ENCODE measurements around the gene IFITM5.

IFITM5 gene

GRCh38 chr11:285021-285893 lies 14.1 kb downstream of the IFITM5 start:
- in situ Hi-C loops (cut with MboI; ENCODE audit: low sequenced_read_pairs): no loop called here

DNA sequence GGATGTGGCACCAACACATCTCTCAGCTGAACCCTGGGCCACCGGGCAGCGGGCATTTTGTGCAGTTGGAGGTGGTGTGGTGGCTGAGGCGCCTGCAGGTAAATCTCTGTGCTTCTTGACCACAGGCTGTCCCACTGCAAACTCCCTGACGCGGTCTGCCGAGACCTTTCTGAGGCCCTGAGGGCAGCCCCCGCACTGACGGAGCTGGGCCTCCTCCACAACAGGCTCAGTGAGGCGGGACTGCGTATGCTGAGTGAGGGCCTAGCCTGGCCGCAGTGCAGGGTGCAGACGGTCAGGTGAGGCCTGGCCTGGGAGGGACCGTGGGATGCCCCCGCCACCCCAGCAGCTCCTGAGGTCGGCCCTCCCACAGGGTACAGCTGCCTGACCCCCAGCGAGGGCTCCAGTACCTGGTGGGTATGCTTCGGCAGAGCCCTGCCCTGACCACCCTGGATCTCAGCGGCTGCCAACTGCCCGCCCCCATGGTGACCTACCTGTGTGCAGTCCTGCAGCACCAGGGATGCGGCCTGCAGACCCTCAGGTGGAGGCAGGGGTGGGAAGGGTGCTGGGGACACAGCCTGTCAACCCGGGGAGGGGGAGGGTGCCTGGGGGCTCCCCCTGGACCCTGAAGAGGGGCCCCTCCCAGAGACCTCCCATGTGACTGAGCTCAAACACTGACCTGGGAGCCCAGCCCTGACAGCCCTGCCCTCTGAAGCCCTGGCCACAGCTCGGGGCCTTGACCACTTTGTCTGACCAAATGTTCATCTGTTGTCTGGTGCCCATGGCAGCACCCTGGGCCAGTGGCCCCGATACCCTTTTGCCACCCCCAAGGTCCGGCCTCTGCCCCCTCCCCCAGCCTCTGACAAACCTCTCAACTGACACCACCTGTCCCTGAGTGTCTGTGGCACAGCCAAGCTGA lies 15.0 kb downstream of the IFITM5 start:
- in situ Hi-C loops (cut with MboI; ENCODE audit: low sequenced_read_pairs): no loop called here

DNA sequence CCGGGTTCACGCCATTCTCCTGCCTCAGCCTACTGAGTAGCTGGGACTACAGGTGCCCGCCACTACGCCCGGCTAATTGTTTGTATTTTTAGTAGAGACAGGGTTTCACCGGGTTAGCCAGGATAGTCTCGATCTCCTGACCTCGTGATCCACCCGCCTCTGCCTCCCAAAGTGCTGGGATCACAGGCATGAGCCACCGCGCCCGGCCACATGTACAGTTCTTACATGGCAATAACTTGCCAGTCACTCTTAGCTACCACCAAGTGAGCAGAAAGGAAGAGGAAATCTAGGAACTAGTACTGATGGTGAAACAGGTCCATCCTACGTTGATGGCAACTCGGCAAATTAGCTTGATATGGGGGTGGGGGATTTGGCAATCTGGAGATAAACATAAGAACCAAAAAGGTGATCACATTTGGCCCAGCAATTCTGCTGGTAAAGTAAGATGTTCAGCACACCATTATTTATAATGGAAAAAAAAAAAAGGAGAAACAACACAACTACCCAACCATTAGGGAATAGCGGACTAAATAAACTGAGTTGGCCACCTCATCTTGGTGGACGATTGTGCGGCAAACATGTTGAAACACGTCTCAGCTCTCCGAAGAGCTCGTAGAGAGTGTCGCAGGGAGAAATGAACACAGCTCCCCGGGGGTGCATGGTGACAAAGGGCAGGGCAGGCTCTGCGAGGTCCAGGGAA lies 15.8 kb downstream of the IFITM5 start:
- in situ Hi-C loops (cut with MboI; ENCODE audit: low sequenced_read_pairs): no loop called here

- in situ Hi-C loops (cut with MboI; ENCODE audit: low sequenced_read_pairs): no loop called here
Measured at GRCh38 chr11:282630-283360, 16.5 kb downstream of the IFITM5 start.

GRCh38 chr11:282171-282570 lies 17.2 kb downstream of the IFITM5 start:
- in situ Hi-C loops (cut with MboI; ENCODE audit: low sequenced_read_pairs): no loop called here

DNA sequence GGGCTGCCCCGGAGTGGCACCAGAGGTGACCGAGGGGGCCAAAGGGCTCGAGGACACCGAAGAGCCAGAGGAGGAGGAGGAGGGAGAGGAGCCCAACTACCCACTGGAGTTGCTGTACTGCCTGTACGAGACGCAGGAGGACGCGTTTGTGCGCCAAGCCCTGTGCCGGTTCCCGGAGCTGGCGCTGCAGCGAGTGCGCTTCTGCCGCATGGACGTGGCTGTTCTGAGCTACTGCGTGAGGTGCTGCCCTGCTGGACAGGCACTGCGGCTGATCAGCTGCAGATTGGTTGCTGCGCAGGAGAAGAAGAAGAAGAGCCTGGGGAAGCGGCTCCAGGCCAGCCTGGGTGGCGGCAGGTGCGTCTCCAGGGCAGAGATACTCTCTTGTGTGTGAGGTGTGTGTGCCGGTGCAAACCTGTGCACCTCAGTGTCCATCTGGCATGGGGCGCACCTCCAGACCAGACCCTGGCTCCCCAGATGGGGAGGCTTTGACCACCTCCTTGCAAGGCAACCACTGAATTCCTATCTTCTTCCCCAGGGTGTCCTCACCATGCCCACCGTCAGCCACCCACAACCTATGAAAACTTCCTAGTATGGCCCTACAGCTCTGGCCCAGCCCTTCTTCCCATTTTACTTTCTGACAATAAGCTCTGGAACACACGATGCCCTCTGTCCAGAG lies 17.7 kb downstream of the IFITM5 start:
- in situ Hi-C loops (cut with MboI; ENCODE audit: low sequenced_read_pairs): no loop called here

DNA sequence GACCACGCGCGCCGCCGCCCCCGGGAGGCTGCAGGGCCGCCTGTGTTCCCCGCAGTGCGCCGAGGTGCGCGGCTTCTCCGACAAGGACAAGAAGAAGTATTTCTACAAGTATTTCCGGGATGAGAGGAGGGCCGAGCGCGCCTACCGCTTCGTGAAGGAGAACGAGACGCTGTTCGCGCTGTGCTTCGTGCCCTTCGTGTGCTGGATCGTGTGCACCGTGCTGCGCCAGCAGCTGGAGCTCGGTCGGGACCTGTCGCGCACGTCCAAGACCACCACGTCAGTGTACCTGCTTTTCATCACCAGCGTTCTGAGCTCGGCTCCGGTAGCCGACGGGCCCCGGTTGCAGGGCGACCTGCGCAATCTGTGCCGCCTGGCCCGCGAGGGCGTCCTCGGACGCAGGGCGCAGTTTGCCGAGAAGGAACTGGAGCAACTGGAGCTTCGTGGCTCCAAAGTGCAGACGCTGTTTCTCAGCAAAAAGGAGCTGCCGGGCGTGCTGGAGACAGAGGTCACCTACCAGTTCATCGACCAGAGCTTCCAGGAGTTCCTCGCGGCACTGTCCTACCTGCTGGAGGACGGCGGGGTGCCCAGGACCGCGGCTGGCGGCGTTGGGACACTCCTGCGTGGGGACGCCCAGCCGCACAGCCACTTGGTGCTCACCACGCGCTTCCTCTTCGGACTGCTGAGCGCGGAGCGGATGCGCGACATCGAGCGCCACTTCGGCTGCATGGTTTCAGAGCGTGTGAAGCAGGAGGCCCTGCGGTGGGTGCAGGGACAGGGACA lies 18.4 kb downstream of the IFITM5 start:
- in situ Hi-C loops (cut with MboI; ENCODE audit: low sequenced_read_pairs): no loop called here

DNA sequence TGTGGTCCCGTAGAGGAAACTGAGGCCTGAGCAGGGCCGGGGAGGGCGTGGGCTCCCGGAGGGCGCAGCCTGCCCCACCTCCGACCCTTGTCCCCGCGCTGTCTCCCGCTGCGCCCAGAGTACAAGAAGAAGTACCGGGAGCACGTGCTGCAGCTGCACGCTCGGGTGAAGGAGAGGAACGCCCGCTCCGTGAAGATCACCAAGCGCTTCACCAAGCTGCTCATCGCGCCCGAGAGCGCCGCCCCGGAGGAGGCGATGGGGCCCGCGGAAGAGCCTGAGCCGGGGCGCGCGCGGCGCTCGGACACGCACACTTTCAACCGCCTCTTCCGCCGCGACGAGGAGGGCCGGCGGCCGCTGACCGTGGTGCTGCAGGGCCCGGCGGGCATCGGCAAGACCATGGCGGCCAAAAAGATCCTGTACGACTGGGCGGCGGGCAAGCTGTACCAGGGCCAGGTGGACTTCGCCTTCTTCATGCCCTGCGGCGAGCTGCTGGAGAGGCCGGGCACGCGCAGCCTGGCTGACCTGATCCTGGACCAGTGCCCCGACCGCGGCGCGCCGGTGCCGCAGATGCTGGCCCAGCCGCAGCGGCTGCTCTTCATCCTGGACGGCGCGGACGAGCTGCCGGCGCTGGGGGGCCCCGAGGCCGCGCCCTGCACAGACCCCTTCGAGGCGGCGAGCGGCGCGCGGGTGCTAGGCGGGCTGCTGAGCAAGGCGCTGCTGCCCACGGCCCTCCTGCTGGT lies 19.2 kb downstream of the IFITM5 start:
- in situ Hi-C loops (cut with MboI; ENCODE audit: low sequenced_read_pairs): no loop called here

DNA sequence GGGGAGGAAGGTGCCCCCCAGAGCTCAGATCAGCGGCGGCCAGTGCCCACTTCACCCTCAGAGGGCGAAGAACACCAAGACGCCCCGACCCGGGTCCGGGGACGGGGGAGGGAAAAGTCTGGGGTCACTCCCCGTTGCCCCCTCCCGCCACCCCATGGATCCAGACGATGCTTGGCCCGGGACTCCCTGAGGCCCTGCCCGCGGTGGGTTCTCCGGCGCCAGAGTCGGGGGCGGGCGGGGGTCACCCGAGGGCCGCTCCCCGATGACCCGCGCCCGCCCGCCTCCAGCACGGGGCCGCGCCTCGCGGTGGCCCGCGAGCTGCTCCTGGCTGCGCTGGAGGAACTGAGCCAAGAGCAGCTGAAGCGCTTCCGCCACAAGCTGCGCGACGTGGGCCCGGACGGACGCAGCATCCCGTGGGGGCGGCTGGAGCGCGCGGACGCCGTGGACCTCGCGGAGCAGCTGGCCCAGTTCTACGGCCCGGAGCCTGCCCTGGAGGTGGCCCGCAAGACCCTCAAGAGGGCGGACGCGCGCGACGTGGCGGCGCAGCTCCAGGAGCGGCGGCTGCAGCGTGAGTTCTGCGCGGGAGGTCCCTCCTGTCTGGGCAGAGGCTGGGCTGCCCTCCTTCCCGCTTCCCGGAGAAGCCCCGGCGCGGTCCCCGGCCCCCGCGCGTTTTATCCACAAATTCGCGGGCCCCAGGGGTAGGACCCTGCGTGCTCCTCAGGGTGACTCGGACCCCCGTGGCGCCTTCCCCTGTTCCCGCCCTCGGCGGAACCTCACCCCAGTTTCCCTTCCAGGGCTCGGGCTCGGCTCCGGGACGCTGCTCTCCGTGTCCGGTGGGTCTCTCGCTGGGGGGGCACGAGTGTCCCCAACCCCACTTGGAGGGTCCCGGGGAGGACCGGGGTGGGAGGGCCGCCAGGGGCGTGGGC lies 20.0 kb downstream of the IFITM5 start:
- in situ Hi-C loops (cut with MboI; ENCODE audit: low sequenced_read_pairs): no loop called here

GRCh38 chr11:278001-278951 lies 21.1 kb downstream of the IFITM5 start, which contains the start of gene NLRP6:
Gene NLRP6, plus strand, starts transcription at chr11:278407. Its CDS starts 163 bp downstream, at chr11:278570.
- in situ Hi-C loops (cut with MboI; ENCODE audit: low sequenced_read_pairs): no loop called here

- in situ Hi-C loops (cut with MboI; ENCODE audit: low sequenced_read_pairs): no loop called here
Measured at GRCh38 chr11:276219-276618, 23.1 kb downstream of the IFITM5 start.

GRCh38 chr11:272931-273198 lies 26.5 kb downstream of the IFITM5 start:
- in situ Hi-C loops (cut with MboI; ENCODE audit: low sequenced_read_pairs): no loop called here

GRCh38 chr11:272195-272930 lies 27.0 kb downstream of the IFITM5 start:
- in situ Hi-C loops (cut with MboI; ENCODE audit: low sequenced_read_pairs): no loop called here

DNA sequence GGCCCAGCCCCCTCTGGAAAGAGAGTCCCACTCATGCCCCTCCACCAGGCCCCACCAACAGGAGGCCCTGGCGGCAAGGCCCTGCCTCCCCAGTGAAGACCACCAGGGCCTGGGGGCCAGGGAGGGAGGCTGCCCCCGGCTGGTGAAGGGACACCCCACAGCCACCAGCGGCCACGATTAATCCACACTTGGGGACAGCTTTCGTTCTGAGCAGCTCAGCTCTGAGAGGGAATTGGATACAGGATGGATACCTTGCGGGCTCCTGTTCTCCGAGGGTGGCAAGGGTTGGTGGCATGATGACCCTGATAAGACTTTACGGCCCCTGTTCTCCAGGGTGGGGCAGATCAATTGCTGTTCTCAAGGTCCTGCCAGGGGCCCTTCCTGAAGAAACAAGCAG lies 28.0 kb downstream of the IFITM5 start:
- in situ Hi-C loops (cut with MboI; ENCODE audit: low sequenced_read_pairs): no loop called here

GRCh38 chr11:270451-271318 lies 28.6 kb downstream of the IFITM5 start:
- in situ Hi-C loops (cut with MboI; ENCODE audit: low sequenced_read_pairs): no loop called here

All from hTERT RPE-1 (cell line).